ENCODE data around the gene SIX3.

SIX3 gene

GRCh38 chr2:44957656-44958327 is 16.3 kb downstream of the SIX3 start:
- no peak for DNase-seq (ENCODE audit: low read depth, low spot score)

- no peak for DNase-seq (ENCODE audit: low read depth, low spot score)
These were observed 18.4 kb downstream of the SIX3 start for GRCh38 chr2:44959855-44960254.

DNA sequence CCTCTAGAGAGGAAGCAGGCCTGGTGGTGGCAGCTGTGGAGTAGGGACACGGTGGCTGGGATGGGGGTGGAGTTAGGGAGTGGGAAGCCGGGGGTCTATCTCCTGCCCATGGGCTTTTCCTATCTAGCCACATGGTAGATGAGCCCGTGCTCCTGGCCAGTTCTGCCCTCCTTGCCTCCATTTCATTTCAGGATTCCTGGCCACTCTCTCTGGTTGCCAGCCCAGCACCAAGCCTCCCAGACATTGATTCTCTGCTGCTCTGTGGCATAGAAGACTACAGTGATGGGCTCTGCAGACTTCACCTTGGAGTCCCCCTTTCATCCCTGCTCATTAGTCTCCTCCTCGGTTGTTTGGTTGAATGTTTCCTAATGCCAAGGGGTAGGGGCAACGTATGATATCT is 19.4 kb downstream of the SIX3 start:
- no peak for DNase-seq (ENCODE audit: low read depth, low spot score)

DNA sequence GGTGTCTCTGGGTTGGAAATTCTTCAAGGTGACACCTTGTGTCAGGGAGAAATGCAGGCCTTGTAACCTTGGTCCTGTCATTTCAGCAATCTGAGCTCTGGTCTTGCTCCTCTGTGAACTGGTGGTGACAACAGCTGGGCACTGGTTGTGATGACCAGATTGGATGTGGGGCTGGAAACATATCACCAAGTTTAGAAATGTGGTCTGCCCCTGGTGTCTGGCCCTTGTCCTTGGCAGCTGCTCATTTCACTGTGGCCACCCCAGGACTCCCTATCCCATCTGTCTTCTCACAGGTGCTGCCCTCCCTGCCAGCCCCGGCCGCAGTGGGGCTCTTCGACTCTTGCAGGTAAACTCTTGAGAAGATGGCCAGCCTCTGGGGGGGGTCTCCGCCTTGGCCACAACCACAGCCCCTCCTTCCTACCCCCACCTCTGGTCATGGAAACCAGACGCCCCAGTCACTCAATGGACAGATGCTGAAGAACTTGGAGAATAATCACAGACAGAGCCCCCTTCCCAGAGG is 20.7 kb downstream of the SIX3 start:
- no peak for DNase-seq (ENCODE audit: low read depth, low spot score)

GRCh38 chr2:44964752-44965236 is 23.3 kb downstream of the SIX3 start:
- DNase-seq (ENCODE audit: low read depth, low spot score): peak; percentile 49

DNA sequence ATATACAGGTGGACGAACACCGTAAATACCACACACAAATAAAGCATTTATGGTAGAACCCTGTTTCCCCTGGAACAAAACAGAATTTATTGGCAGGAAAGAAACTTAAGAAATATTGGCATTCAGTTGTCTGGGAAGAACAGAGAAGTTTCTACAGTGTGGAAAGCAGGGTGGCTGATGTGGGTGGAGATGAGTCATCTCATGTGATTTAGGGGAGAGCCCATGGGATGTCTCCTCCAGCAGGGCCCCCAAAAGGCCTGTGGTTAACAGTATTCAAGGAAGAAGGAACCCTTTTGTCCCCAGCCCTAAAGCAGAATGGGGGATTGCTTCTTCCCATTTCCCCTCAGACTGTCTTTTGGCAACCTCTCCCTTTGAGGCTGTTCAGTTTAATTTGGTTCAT is 24.2 kb downstream of the SIX3 start:
- no peak for DNase-seq (ENCODE audit: low read depth, low spot score)

GRCh38 chr2:44967056-44967455 is 25.6 kb downstream of the SIX3 start:
- no peak for DNase-seq (ENCODE audit: low read depth, low spot score)

- no peak for DNase-seq (ENCODE audit: low read depth, low spot score)
These were observed 26.4 kb downstream of the SIX3 start for GRCh38 chr2:44967727-44968432.

- DNase-seq (ENCODE audit: low read depth, low spot score): no peak
These were observed 28.4 kb downstream of the SIX3 start for GRCh38 chr2:44969936-44970335.

DNA sequence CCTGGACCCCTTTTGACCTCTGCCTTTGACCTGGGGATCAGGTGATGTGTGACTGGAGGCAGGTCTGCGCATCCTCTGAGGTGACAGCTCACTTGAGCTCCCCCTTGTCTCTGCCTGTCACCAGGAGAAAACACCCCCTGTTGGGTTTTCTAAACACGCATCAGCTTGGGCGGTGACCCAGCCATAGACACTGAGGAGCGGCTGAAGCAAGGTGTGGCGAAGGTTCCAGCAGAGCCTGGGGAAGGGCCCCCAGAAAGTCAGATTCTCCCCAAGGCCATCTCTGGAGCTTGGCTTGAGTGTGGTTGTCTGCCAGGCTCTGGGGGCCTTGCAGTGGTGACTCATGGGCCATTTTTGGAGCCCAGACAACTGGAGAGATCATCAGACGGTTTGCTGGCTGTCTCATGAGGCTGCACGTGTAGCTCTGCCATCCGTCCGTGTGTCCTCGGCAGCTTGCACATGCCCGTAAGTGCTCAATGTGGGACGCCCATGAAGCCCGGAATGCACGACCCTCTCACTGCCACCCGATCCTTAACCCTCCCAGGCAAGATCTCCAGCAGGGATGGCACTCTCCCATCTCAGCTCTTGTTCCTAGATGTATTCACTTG is 29.4 kb downstream of the SIX3 start:
- DNase-seq (ENCODE audit: low read depth, low spot score): no peak

- peak; percentile 63 for DNase-seq (ENCODE audit: low read depth, low spot score)
These were observed 31.5 kb downstream of the SIX3 start for GRCh38 chr2:44972771-44973535.

- peak; percentile 71 for DNase-seq (ENCODE audit: low read depth, low spot score)
These were observed 32.7 kb downstream of the SIX3 start for GRCh38 chr2:44974064-44974715.

- DNase-seq (ENCODE audit: low read depth, low spot score): peak; percentile 83
These were observed 34.3 kb downstream of the SIX3 start for GRCh38 chr2:44975571-44976450.

- no peak for DNase-seq (ENCODE audit: low read depth, low spot score)
These were observed 38.1 kb downstream of the SIX3 start for GRCh38 chr2:44979581-44979980.

DNA sequence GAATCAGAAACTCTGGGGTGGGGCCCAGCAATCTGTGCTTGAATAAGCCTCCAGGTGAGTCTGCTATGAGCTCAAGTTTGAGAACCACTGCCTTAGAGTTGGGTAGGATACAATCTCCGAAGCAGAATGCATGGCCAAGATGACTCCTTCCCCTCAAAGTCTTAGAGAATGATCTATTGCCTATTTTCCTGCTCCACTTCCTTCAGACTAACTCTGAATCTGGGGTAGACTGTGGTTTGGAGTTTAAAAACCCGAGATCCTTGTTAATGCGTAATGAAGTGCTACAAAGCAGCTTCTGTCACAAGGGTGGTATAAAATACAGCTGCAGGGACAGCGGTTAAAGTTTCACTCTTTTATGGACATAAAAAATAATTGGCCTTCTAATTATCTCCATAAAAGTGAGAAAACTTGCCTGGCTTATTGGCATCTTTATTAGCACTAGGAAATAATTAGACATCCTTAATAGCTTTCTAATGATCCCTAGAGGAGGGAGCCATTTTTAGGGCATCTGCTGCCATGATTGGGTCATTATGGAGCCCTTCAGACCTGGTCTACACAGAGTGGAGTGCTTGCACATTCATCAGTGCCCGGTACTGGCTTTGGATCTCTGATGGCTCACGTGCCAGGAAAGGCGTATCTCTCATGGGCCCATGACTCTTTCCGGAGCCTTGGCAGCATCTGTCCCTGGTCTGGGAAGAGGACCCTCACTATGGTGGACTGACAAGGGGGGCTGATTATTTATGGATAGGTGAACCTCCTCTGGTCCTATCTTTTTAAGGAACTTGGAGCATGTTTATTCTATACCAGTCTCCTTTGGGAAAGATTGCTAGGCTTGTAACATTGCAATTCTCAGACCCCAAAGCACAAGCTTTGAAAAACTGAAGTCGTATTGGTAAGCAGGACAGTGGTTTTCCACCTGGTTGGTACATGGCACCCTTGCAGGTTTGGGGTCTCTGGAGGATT is 39.5 kb downstream of the SIX3 start:
- no peak for DNase-seq (ENCODE audit: low read depth, low spot score)

GRCh38 chr2:44981714-44982108 is 40.2 kb downstream of the SIX3 start:
- DNase-seq (ENCODE audit: low read depth, low spot score): peak; percentile 82

- DNase-seq (ENCODE audit: low read depth, low spot score): no peak
These were observed 42.5 kb downstream of the SIX3 start for GRCh38 chr2:44983836-44984604.

GRCh38 chr2:44989176-44989575 is 47.7 kb downstream of the SIX3 start:
- no peak for DNase-seq (ENCODE audit: low read depth, low spot score)

Data from ELF-1 (cell line).